ENCODE data around the gene BTF3L4.

The BTF3L4 gene

DNA sequence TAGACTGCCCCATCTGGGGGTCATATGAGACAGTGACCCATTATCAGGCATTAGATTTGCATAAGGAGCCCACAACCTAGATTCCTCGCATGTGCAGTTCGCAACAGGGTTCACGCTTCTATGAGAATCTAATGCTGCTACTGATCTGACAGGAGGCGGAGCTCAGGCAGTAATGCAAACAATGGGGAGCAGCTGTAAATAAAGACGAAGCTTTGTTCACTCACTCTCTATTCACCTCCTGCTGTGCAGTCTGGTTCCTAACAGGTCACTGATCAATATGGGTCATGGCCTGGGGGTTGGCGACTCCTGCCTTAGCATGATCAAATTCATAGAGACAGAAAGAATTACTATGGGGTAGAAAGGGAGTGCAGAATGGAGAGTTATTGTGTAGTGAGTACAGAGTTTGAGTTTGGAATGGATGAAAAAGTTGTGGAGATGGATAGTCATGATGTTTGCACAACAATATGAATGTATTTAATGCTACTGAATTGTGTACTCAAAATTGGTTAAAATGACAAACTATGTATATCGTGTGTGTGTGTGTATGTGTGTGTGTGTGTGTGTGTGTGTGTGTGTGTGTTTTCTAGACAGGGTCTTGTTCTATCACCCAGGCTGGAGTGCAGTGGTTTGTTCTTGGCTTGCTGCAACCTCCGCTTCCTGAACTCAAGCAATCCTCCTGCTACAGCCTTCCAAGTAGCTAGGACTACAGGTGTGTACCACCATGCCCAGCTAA lies 42.2 kb downstream of the BTF3L4 start:
- Histone ChIP-seq H3K27me3 (replicated peaks; ENCODE audit: insufficient read depth, low read length) (peaks cover 20% of the 10 kb centered on the region; the same call in 1 of the 2 replicates), H3K4me2 (ENCODE audit: low read depth, low read length) (no peak overlapping the region), H3K79me2 (ENCODE audit: low read length) (no peaks in the 10 kb centered on the region), H3K36me3 (replicated peaks; ENCODE audit: insufficient read depth, low read length) (no peaks in the 10 kb centered on the region), H3K9ac (ENCODE audit: low read length) (no peak overlapping the region), H3F3A (ENCODE audit: insufficient read depth, low read length) (peaks cover 10% of the 10 kb centered on the region), H3K9me3 (replicated peaks; ENCODE audit: insufficient read depth, low read length) (no peaks in the 10 kb centered on the region), H3K27ac (ENCODE audit: low read length) (no peak overlapping the region), H3K9me2 (replicated peaks; ENCODE audit: insufficient read depth, low read length) (no peaks in the 10 kb centered on the region), H4K20me1 (ENCODE audit: insufficient read depth, low read length) (no peaks in the 10 kb centered on the region), H3K4me3 (ENCODE audit: low read length) (no peak overlapping the region), H2AFZ (ENCODE audit: low read length) (no peak overlapping the region), H3K4me1 (ENCODE audit: low read length) (peaks cover 17% of the 10 kb centered on the region)
- no peak for TF ChIP-seq CTCF (IDR thresholded peaks at IDR 0.05; ENCODE audit: low read length)
- DNase-seq = no peak

GRCh38 chr1:52102336-52103013 lies 46.4 kb downstream of the BTF3L4 start:
- DNase-seq = peak; percentile 70
- Histone ChIP-seq H3K36me3 (replicated peaks; ENCODE audit: insufficient read depth, low read length) (no peaks in the 10 kb centered on the region), H3K9me2 (replicated peaks; ENCODE audit: insufficient read depth, low read length) (no peaks in the 10 kb centered on the region)

GRCh38 chr1:52111492-52111891 lies 55.4 kb downstream of the BTF3L4 start:
- H4K20me1 ChIP-seq (ENCODE audit: insufficient read depth, low read length) = no peaks in the 10 kb centered on the region
- H3K36me3 ChIP-seq (replicated peaks; ENCODE audit: insufficient read depth, low read length) = no peaks in the 10 kb centered on the region
- TF ChIP-seq EZH2phosphoT487 (IDR thresholded peaks at IDR 0.05; ENCODE audit: low read length) (no peak), CTCF (IDR thresholded peaks at IDR 0.05; ENCODE audit: low read length) (no peak), EZH2 (optimal IDR thresholded peaks at IDR 0.05; ENCODE audit: low read depth, low read length) (no peak)
- peaks cover 16% of the 10 kb centered on the region for H3K4me1 ChIP-seq (ENCODE audit: low read length)
- no peaks in the 10 kb centered on the region for H3K9me3 ChIP-seq (replicated peaks; ENCODE audit: insufficient read depth, low read length)
- H3K27ac ChIP-seq (ENCODE audit: low read length) = no peak overlapping the region
- H3K9me2 ChIP-seq (replicated peaks; ENCODE audit: insufficient read depth, low read length) = no peaks in the 10 kb centered on the region
- no peaks in the 10 kb centered on the region for H3K79me2 ChIP-seq (ENCODE audit: low read length)
- H2AFZ ChIP-seq (ENCODE audit: low read length) = no peak overlapping the region
- H3K4me3 ChIP-seq (ENCODE audit: low read length) = no peak overlapping the region
- peaks cover 7% of the 10 kb centered on the region for H3F3A ChIP-seq (ENCODE audit: insufficient read depth, low read length)
- no peak overlapping the region for H3K9ac ChIP-seq (ENCODE audit: low read length)
- H3K27me3 ChIP-seq (replicated peaks; ENCODE audit: insufficient read depth, low read length) = no peaks in the 10 kb centered on the region
- DNase-seq = no peak
- no peak overlapping the region for H3K4me2 ChIP-seq (ENCODE audit: low read depth, low read length)

More at GRCh38 chr1:52102336-52103013, 46.4 kb downstream of the BTF3L4 start:
- TF ChIP-seq EZH2phosphoT487 (IDR thresholded peaks at IDR 0.05; ENCODE audit: low read length) (no peak), EZH2 (optimal IDR thresholded peaks at IDR 0.05; ENCODE audit: low read depth, low read length) (no peak), CTCF (IDR thresholded peaks at IDR 0.05; ENCODE audit: low read length) (no peak)
- H3K79me2 ChIP-seq (ENCODE audit: low read length) = no peaks in the 10 kb centered on the region
- no peaks in the 10 kb centered on the region for H4K20me1 ChIP-seq (ENCODE audit: insufficient read depth, low read length)
- H3K27ac ChIP-seq (ENCODE audit: low read length) = no peak overlapping the region
- peak overlapping the region; percentile 60 for H3K4me2 ChIP-seq (ENCODE audit: low read depth, low read length)
- no peak overlapping the region for H2AFZ ChIP-seq (ENCODE audit: low read length)
- H3K4me1 ChIP-seq (ENCODE audit: low read length) = peaks cover 19% of the 10 kb centered on the region
- peaks cover 26% of the 10 kb centered on the region; the same call in 1 of the 2 replicates for H3K27me3 ChIP-seq (replicated peaks; ENCODE audit: insufficient read depth, low read length)
- no peak overlapping the region for H3K9ac ChIP-seq (ENCODE audit: low read length)
- no peak overlapping the region for H3K4me3 ChIP-seq (ENCODE audit: low read length)
- no peaks in the 10 kb centered on the region for H3K9me3 ChIP-seq (replicated peaks; ENCODE audit: insufficient read depth, low read length)
- H3F3A ChIP-seq (ENCODE audit: insufficient read depth, low read length) = peaks cover 10% of the 10 kb centered on the region

All from MM.1S (cell line).